ENCODE measurements around the gene DCP1B.

DNA sequence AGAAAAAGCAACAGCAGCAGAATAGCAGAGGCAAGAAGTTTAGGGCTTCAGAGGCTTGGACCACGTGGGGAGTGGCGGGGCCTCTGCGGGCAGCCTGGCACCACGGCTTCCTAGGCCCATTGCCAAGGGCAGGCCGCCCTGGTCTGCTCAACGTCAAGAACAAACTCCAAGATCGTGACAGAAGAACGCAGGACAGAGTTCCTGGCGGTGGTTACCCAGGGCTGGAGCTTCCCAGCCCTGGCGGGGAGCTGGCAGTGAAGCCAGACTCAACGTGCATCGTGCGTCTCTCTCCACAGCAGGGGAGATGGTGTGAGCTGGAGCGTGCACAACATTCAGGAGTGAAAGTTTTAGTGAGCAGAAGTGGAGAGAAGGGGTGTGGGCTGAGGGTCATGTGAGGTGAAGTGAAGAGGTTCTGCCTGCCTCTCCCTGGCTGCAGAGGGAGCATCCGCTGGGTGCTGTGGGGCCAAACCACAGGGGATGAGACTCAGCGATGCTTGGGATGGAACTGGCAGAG, 71.9 kb downstream of the DCP1B start:
- TF ChIP-seq HEYL (CRISPR knock-in tag; IDR thresholded peaks at IDR 0.05) = no peak
- no peak for TF ChIP-seq ZFP36 (IDR thresholded peaks at IDR 0.05; ENCODE audit: borderline replicate concordance, partially characterized antibody)
